Measurements from ENCODE around the gene FLG2. TPM values are rescaled to one million over a fixed set of nuclear protein-coding genes. Genes with fewer than 3 reads are reported as not detected.

Gene FLG2
- total and polyA plus RNA-seq, 2 of the 8 experiments (the other 6 are each of a cell fraction or from before 2014, with no cell fraction given): not detected

DNA sequence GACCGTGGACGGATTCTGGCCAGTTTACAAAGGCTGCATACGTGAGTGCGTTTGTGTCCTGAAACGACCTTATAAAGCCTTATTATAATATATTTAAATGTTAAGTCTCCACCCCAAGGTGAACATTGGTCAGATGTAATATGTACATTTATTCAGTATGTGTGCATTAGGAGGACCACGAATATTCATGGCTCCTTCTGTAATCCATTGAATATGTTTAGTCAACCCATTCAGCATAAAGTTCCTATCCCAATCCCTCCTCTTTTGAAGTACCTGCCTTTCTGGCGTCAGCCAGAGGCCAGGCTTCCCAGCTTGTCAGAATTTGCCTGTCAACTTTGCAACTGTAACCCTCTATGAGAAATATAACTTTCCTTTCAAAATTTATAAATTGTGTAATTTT is 24.4 kb downstream of the FLG2 start:
- no peak overlapping the region for H2AFZ ChIP-seq (ENCODE audit: low read length)
- H3K23ac ChIP-seq (ENCODE audit: insufficient read length): no peak overlapping the region
- H3K79me1 ChIP-seq (ENCODE audit: low read depth, low read length): no peaks in the 10 kb centered on the region
- H3K27ac ChIP-seq (ENCODE audit: low read depth, low read length): no peak overlapping the region
- no peak overlapping the region for H4K8ac ChIP-seq (ENCODE audit: extremely low read depth, insufficient read depth, low read length)
- no peak overlapping the region for H3K18ac ChIP-seq (ENCODE audit: extremely low read depth, low read length)
- no peaks in the 10 kb centered on the region for H3K79me2 ChIP-seq (ENCODE audit: control insufficient read depth in 1 of 2, insufficient read depth in 2 of 2, low read length in 2 of 2)
- WGBS, 2 experiments (ENCODE audit: extremely low coverage in 1 of 2, insufficient coverage in 1 of 2, insufficient read length in 1 of 2, insufficient replicate concordance in 2 of 2, low coverage in 1 of 2, low lambda C conversion rate in 2 of 2, missing lambda C conversion rate in 1 of 2): 67% methylated on average over 7 of the region's 7 CpGs; no CpG with 5 or more reads in 1 of the 2 experiments
- H2BK12ac ChIP-seq (ENCODE audit: low read depth, low read length): no peak overlapping the region
- H4K20me1 ChIP-seq (replicated peaks in 1 of 2; ENCODE audit: control insufficient read depth in 1 of 2, insufficient read depth in 2 of 2, low read length in 2 of 2): no peaks in the 10 kb centered on the region
- no peak overlapping the region for H2BK15ac ChIP-seq (ENCODE audit: low read length)
- H3K4me3 ChIP-seq (ENCODE audit: extremely low read depth in 1 of 4, insufficient read depth in 2 of 4, low read depth in 3 of 4, low read length in 4 of 4): no peak overlapping the region
- H2BK120ac ChIP-seq (replicated peaks; ENCODE audit: low read depth, low read length): no peak overlapping the region
- POLR2A ChIA-PET (ENCODE audit: partially characterized antibody): no interaction called here
- no peak overlapping the region for H2BK20ac ChIP-seq (ENCODE audit: low read length)
- H3K9ac ChIP-seq (replicated peaks in 1 of 4; ENCODE audit: extremely low read depth in 1 of 4, low read depth in 3 of 4, low read length in 3 of 4): no peak overlapping the region
- no peak overlapping the region for H2BK5ac ChIP-seq (ENCODE audit: low read depth, low read length)
- no peak overlapping the region for H3K14ac ChIP-seq (ENCODE audit: insufficient read length)
- no peak overlapping the region for H3K4ac ChIP-seq (replicated peaks; ENCODE audit: insufficient read length, low read depth, low read length)
- H3K4me2 ChIP-seq (ENCODE audit: insufficient read depth in 1 of 2, low read depth in 2 of 2, low read length in 2 of 2): no peak overlapping the region
- H3K23me2 ChIP-seq (ENCODE audit: low read depth, low read length): no peaks in the 10 kb centered on the region
- no peaks in the 10 kb centered on the region for H3K27me3 ChIP-seq (replicated peaks in 1 of 4; ENCODE audit: control insufficient read depth in 3 of 4, extremely low read depth in 1 of 4, insufficient read depth in 3 of 4, low read length in 3 of 4)
- H2AK5ac ChIP-seq (ENCODE audit: low read depth, low read length): no peak overlapping the region
- H3K36me3 ChIP-seq (ENCODE audit: control insufficient read depth in 2 of 4, insufficient read depth in 4 of 4, low read length in 3 of 4): no peaks in the 10 kb centered on the region
- H3K4me1 ChIP-seq (replicated peaks in 1 of 4; ENCODE audit: control insufficient read depth in 3 of 4, insufficient read depth in 4 of 4, low read length in 3 of 4): no peaks in the 10 kb centered on the region
- no peak overlapping the region for H4K91ac ChIP-seq (replicated peaks; ENCODE audit: insufficient read length, low read length)
- no peak for FAIRE-seq
- no peak for DNase-seq (ENCODE audit: low read depth in 1 of 2, low spot score in 2 of 2)
- H4K5ac ChIP-seq (ENCODE audit: insufficient read length, low read depth, low read length): no peak overlapping the region
- H3K9me3 ChIP-seq (ENCODE audit: insufficient read depth in 2 of 2, low read depth in 1 of 2, low read length in 1 of 2): peaks cover 45 to 48% of the 10 kb centered on the region in 2 experiments
- CTCF ChIA-PET (ENCODE audit: partially characterized antibody): no interaction called here
- H3K56ac ChIP-seq (replicated peaks; ENCODE audit: insufficient read length, low read depth, low read length): no peak overlapping the region
- TF ChIP-seq YY1 (IDR thresholded peaks at IDR 0.05; ENCODE audit: low read depth, low read length) (no peak), HDAC2 (IDR thresholded peaks at IDR 0.05; ENCODE audit: borderline replicate concordance in 1 of 2, low read depth in 2 of 2, low read length in 2 of 2) (no peak)
